Measurements from ENCODE around the gene JAKMIP2.

- TF ChIP-seq, protein P1, sequence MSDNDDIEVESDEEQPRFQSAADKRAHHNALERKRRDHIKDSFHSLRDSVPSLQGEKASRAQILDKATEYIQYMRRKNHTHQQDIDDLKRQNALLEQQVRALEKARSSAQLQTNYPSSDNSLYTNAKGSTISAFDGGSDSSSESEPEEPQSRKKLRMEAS (IDR thresholded peaks at IDR 0.05): no peak
- TF ChIP-seq FOXM1 (IDR thresholded peaks at IDR 0.05; ENCODE audit: borderline replicate concordance, low read depth) (no peak), RAD21 (IDR thresholded peaks at IDR 0.05; ENCODE audit: low read depth) (no peak), NFIC (IDR thresholded peaks at IDR 0.05) (no peak), TEAD4 (IDR thresholded peaks at IDR 0.05) (no peak), TCF12 (IDR thresholded peaks at IDR 0.05; ENCODE audit: low read depth) (no peak)
- TF ChIP-seq, protein P2, sequence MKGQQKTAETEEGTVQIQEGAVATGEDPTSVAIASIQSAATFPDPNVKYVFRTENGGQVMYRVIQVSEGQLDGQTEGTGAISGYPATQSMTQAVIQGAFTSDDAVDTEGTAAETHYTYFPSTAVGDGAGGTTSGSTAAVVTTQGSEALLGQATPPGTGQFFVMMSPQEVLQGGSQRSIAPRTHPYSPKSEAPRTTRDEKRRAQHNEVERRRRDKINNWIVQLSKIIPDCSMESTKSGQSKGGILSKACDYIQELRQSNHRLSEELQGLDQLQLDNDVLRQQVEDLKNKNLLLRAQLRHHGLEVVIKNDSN (IDR thresholded peaks at IDR 0.05): no peak
Observed at GRCh38 chr5:147617191-147617606, 165.3 kb downstream of the JAKMIP2 start.

Data from Ishikawa (cell line).